Esophagus squamous epithelium (tissue), 4 donors: Measurements from ENCODE around the gene PTPRN2.

Source experiments
- CTCF ChIP-seq, 6 experiments: fragments of 450-650 bp in 4 of 6; fragments of 200-600 bp in 2 of 6; sonication (generic) in 2 of 6; IDR thresholded peaks; one replicate each; pipeline ENCODE4 v1.5.1; 2016 to 2019; ENCODE audit warnings: antibody characterized with exemption in 6 of 6, mild to moderate bottlenecking in 4 of 6, moderate library complexity in 4 of 6
- POLR2A ChIP-seq, 4 donors: fragments of 450-650 bp; IDR thresholded peaks; one replicate each; pipeline ENCODE4 v1.6.1; 2017; ENCODE audit warnings: antibody characterized with exemption in 4 of 4, mild to moderate bottlenecking in 4 of 4, moderate library complexity in 3 of 4

- TF ChIP-seq CTCF (IDR thresholded peaks at IDR 0.05) (no peak), POLR2A (IDR thresholded peaks at IDR 0.05) (no peak)
Observed at GRCh38 chr7:158602041-158602440, 14.4 kb upstream of the PTPRN2 start.
